Dedifferentiated amniotic fluid mesenchymal stem cell (primary cell): ENCODE data around the gene SMPDL3B.
A peak's percentile ranks its signal among the peaks of the same experiment; 100 is the strongest.
"Not testable (repeated sequence)": the region's sequence is repeated elsewhere in the genome, so short reads cannot be mapped to it uniquely, and the experiment has no call there.

Experiments used
- DNase-seq: peaks from one replicate; pipeline ENCODE4 v3.0.0-alpha.2; 2016; ENCODE audit errors: extremely low spot score

SMPDL3B gene

DNA sequence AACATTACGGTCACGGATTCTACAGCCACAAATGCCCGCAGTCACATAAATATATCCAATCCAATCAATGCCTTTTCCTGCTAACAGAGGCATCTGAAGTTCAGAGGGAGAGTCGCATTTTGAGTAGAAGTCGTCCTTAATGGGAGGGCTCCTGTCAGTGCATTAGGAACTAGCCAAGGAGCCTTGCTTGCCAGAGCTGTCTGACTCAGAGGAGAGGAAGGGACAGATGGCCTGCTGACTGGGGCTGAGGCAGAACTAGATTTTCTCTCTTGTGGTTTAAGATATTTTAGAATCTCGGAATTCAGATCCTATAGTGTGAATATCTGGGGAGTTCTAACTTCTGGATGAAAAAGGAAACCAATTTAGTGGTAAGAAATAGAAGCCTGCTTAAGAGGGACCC, 35.6 kb downstream of the SMPDL3B start:
- peak; percentile 60 for DNase-seq

DNA sequence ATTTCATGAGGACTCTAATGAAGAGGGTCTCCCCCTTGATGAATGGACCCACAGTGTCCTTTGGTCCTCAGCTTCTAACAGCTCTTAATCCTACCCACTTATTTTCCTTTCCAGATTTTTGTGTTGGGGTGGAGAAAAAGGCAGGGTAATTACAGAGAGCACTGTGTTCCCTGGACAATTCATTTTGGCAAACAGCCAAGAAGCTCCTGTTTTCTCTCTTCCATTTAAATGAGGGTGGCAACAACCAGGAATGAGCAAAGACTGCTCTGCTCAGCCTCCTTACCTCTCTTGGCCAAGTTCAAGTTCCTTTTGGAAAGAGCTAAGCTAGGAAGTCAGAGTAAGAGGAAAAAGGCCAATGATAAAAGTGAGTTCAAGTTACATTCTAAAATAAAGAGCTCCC, 36.9 kb downstream of the SMPDL3B start:
- DNase-seq: no peak

DNA sequence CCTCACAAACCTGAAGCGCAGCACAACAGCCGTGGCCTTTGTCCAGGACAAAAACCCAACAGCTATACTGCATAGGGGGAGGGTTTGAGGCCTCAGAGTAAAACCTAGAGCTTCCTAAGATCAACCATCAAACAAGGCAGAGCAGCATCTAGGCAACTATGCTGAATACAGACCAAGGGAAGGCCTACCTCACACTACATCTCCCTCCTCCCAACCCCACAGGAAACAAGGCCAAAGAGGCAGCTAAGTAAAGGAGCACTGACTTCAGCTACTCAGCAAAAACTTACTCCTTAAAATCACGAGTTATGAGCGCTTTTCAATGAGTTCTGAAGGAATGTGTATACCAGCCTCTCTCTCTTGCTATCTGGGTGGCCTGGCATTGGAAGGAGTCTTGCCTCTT, 37.3 kb downstream of the SMPDL3B start:
- no peak for DNase-seq

DNA sequence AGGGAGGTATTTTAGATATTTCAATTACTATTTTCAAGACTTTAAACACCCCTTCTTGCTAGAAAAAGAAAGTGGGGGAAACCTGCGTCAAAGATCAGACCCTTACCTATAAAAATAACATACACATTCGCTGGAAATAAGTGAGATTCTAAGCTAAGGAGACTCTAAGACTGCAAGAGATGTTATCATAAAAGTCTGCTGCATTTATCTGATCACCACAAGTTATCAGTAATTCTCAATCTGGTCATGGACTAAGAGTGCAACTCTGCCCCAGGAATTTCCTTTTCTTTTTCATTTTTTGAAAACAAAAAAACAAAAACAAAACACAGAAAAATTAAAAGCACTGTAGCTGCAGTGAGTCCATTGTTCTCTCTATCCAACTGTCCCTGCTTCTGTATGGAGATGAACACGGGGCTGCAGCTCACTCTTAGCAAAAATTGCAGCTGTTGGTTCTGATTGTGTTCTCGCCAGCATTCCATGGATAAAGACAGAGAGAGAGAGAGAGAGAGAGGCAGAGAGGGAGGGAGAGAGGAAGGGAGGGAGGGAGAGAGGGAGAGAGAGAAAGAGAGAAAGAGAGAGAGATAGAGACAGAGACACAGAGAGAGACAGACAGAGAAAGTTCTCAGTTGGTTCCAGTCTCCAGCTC, 39.1 kb downstream of the SMPDL3B start:
- DNase-seq: no peak

DNA sequence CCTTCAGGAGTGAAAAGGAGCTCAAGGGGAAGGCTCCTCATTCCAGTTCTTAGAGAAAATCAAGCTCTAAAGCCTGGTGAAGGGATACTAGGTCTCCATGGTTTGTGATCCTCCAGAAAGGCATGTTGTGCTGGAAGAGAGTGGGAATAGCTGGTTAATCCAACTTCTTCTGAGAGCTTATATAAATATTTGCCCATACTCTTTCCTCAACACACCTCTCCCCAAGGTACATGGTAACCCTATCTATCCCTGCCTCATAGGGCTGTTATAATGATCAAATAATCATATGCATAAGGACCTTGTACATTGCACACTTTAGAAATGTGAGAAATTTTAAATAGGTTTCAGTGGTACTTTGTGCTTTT, 39.6 kb downstream of the SMPDL3B start:
- DNase-seq: no peak

DNA sequence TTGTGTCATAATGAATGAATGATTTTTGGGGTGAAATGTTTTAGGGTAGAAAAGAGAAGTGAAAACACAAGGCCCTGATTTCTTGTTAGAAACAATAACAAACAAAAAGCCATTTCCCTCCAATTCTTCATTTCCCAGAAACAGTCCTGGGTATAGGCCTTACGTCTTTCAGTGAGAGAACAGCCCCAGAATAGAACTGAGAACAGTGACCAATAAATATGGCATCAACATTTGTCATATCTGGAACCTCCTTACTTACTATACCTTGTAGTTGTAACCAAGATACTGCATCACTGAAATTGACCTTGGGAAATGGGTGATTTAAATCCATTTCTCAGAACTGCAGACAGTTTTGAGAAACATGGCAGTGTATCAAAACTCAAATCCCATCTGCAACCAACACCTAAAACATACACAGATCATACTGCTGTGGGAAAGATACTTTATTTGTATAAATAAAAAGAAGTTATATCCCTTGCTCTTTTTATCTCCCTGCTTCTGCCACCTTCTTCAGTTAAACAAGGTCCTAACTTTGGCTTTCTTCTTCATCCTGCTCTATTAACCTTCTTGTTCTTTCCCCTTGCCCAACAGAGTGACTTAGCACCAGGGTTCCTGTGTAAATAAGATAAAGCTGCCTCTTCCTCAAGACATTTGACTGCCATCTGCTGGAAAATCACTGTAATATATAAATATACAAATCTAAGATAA, 44.5 kb downstream of the SMPDL3B start:
- DNase-seq: peak; percentile 86

DNA sequence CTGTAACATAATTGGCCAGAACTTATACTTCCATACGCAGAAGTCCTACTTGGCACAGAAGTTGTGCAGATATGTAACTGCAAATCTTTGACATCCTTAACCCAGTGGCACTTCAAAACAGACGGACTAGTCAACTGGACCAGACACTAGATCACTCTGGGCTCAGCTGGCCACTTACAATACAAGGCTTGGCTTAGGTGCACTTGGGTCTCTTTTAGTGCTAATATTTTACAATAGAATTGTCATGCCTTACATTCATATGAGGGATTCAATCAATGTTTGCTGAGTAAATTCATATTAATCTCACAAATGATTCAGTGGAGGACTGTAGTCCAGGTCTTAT, 45.0 kb downstream of the SMPDL3B start:
- DNase-seq: no peak

DNA sequence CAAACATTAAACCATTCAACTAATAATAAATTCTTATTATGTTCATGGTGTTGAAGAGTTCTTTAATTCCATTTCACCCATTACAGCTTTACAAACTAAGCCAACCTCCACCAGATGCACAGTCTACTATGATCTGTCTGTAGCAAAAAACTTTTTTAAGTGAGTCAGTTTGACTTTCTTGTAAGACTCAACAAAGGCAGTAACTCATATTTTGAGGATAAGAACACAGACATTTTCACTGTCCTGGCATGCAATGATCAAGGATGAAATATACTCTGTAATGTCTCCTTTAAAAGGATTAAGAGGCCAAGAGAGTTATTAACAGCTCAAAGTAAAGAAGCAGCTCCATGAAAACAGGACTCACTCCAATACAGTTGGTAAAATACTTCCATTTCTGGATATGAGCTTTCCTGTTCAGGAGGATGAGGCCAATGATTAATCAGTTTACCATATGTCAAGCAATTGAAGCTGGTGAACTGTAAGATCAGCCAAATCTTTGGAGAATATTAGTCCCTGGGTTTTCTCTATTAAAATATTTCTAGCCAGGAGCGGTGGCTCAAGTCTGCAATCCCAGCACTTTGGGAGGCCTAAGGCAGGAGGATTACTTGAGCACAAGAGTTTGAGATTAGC, 45.5 kb downstream of the SMPDL3B start:
- no peak for DNase-seq

DNA sequence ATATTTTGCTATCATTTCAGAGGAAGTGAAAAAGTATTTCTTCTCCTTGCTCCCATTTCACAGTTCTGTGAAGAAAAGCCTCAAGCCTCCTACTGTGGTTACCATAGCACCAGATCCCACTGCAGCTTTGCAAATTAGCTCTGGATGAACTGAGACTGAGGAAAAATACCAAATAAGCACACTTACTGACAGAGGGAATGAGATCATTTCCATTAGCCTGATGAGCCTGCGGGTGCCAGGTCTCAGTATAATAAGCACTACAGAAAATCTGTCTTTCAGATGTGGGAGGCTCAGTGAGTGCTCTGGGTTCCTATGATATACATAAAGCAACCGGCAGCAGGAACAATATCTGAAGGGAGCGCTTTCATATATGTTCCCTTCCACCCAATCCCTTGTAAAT, 46.3 kb downstream of the SMPDL3B start:
- no peak for DNase-seq

DNA sequence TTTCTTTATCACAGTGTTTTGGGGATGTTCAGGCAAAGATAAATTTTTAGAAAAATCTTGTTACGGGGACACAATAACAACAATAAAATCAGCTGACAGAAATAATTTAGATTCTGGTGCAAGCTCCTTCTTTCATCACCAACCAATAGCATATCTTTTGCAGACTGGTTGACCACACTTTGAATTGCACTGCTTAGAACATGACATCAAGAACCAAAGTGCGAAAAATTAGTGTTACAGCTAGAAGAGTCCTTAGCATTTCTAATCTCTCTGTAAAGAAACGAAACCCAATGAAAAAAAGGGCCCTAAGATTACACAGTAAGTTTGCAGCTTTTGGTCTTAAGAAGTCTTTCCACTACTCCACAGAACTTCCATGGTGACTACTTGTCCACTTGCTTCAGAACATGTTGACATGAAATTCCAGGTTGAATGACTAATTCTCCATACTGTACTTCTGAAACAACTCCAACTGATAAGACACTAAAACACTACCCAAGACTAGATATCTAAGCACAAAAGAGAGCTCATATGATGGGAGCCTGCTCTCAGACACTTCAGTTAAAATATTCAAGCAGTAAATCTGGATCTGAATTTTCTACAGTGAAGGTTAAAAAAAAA, 56.2 kb downstream of the SMPDL3B start:
- DNase-seq: no peak

DNA sequence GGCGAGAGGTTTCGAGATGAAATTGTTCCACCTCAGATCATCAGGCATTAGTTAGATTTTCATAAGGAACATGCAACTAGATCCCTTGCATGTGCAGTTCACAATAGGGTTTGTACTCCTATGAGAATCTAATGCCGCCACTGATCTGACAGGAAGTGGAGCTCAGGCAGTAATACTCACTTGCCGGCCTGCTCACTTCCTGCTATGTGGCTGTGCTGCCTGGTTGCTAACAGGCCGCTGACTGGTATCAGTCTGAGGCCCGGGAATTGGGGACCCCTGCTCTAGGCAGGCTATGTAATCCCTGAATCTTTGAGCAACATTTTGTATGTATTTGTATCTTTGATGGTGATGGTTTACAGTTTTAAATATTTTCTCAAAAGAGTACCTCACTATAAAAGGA, 57.5 kb downstream of the SMPDL3B start:
- DNase-seq: no peak

DNA sequence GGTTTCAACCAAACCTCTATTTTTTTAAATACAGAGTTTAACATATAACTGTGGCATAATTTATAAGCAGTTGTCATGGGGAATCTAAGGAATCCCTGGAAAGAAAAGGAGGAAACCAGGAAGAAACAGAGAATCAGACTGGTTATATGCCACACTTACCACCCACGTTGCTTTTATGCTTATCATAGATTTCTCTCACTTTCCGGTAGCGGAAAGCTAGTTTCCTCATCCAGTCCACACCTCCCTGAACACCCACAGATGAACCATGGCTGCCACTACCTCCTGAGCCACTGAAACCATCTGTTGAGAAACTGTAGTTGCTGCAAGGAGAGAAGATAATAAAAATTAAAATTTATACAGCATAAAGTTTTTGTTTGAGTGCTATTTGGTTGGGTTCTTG, 58.4 kb downstream of the SMPDL3B start:
- no peak for DNase-seq

DNA sequence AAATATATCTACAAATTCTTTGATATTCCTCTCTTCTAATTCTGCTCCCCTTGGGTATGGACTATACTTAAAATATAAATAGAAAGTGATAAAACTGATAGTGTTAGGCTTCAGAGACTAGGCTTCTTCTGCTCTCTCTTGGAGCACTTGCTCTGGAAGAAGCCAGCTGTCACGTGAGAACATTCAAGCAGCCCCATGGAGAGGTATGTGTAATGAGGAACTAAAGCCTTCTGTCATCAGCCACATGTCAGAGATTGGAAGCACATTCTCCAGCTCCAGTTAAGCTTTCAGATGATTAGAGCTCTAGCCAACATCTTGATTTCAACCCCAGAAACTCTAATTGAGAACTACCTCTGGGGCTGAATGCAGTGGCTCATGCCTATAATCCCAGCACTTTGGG, 59.3 kb downstream of the SMPDL3B start:
- DNase-seq: no peak

DNA sequence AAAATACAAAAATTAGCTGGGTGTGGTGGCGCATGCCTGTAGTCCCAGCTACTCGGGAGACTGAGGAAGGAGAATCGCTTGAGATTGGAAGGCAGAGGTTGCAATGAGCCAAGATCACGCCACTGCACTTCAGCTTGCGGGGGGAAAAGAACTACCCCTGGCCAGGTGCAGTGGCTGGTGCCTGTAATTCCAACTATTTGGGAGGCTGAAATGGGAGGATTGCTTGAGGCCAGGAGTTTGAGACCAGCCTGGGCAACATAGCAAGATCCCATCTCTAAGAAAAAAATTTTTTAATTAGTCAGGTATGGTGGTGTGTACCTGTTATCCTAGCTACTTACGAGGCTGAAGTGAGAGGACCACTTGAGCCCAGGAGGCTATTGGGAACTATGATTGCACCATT, 59.7 kb downstream of the SMPDL3B start:
- DNase-seq: not testable (repeated sequence)

DNA sequence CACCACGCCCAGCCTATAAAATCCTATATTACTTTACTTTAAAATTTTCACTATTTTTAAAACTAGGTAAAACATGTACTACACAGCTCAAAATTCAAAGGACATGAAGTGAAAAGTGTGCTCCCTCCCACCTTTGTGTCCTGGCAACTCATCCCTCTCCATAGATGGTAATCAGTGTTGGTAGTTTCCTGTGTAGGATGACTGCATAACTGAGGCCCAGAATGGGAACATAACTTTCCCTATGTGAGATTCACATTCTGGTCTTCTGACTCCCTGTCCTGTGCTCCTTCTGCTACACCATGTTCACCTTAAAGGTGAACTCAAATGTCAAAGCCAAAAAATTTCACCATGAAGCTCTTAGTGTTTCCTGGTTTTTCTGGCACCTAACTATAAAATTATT, 64.3 kb downstream of the SMPDL3B start:
- DNase-seq: no peak

DNA sequence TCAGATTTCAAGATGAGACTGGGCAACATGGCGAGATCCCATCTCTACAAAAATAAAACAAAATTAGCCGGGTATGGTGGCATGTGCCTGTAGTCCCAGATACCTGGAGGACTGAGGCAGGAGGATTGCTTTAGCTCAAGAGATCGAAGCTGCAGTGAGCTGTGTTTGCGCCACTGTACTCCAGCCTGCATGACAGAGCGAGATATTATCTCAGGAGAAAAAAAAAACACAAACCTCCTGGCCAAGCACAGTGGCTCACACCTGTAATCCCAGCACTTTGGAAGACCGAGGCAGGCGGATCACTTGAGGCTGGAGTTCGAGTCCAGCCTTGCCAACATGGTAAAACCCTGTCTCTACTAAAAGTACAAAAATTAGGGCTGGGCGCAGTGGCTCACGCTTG, 67.8 kb downstream of the SMPDL3B start:
- DNase-seq: no peak

DNA sequence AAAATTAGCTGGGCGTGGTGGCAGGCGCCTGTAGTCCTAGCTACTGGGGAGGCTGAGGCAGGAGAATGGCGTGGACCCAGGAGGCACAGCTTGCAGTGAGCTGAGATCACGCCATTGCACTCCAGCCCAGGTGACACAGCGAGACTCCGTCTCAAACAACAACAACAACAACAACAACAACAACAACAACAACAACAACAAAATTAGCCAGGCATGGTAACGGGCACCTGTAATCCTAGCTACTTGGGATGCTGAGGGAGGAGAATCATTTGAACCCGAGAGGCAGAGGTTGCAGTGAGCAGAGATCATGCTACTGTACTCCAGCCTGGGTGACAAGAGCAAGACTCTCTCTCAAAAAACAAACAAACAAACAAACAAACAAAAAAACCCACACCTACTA, 68.3 kb downstream of the SMPDL3B start:
- not testable (repeated sequence) for DNase-seq
